Mesendoderm (in vitro differentiated cells): Measurements from ENCODE around the gene TMEM25.

Experiments used
- DNase-seq: peaks from one replicate; pipeline ENCODE4 v3.0.0; 2013
- H2AK5ac ChIP-seq: 2 replicates; pipeline ENCODE4 v1.6.1; 2013; ENCODE audit warnings: low read length, inconsistent platforms
- H2BK120ac ChIP-seq: 2 replicates; pipeline ENCODE4 v1.6.1; 2013; ENCODE audit warnings: low read depth, mild to moderate bottlenecking, low read length, moderate library complexity, mixed read lengths
- H2BK15ac ChIP-seq: replicated peaks from 2 replicates; pipeline ENCODE4 v1.6.1; 2013; ENCODE audit warnings: low read depth, mild to moderate bottlenecking, moderate library complexity
- H2BK5ac ChIP-seq: 2 replicates; pipeline ENCODE4 v1.6.1; 2013; ENCODE audit warnings: low read length, inconsistent platforms
- H3K18ac ChIP-seq: 2 replicates; pipeline ENCODE4 v1.6.1; 2013; ENCODE audit warnings: mild to moderate bottlenecking, low read length, mixed read lengths
- H3K23ac ChIP-seq: one replicate; pipeline ENCODE4 v1.6.1; 2013; ENCODE audit warnings: low read length
- H3K27ac ChIP-seq: 2 replicates; pipeline ENCODE4 v1.5.1; 2013; ENCODE audit warnings: low read depth, mild to moderate bottlenecking, inconsistent platforms, low read length, moderate library complexity
- H3K27me3 ChIP-seq: 2 replicates; pipeline ENCODE4 v1.6.1; 2013; ENCODE audit warnings: low read length, control low read depth, mild to moderate bottlenecking, inconsistent platforms; ENCODE audit not compliant: insufficient read depth, poor library complexity
- H3K36me3 ChIP-seq: 2 replicates; pipeline ENCODE4 v1.6.1; 2013; ENCODE audit warnings: low read length, inconsistent platforms; ENCODE audit not compliant: control insufficient read depth, insufficient read depth
- H3K4ac ChIP-seq: one replicate; pipeline ENCODE4 v1.6.1; 2013; ENCODE audit warnings: low read depth, mild to moderate bottlenecking, low read length, moderate library complexity
- H3K4me1 ChIP-seq: 2 replicates; pipeline ENCODE4 v1.6.1; 2013; ENCODE audit warnings: low read depth, low read length, inconsistent platforms; ENCODE audit not compliant: control insufficient read depth
- H3K4me2 ChIP-seq: 2 replicates; pipeline ENCODE4 v1.6.1; 2013; ENCODE audit warnings: low read length
- H3K4me3 ChIP-seq: 2 replicates; pipeline ENCODE4 v1.5.1; 2013; ENCODE audit warnings: mild to moderate bottlenecking, low read length
- H3K56ac ChIP-seq: one replicate; pipeline ENCODE4 v1.6.1; 2013; ENCODE audit warnings: low read length
- H3K79me1 ChIP-seq: 2 replicates; pipeline ENCODE4 v1.6.1; 2013; ENCODE audit warnings: low read length, inconsistent platforms
- H3K79me2 ChIP-seq: 2 replicates; pipeline ENCODE4 v1.6.1; 2013; ENCODE audit warnings: mild to moderate bottlenecking, low read length; ENCODE audit not compliant: control insufficient read depth, insufficient read depth
- H3K9ac ChIP-seq: 2 replicates; pipeline ENCODE4 v1.6.1; 2013; ENCODE audit warnings: low read length, inconsistent platforms
- H4K5ac ChIP-seq: one replicate; pipeline ENCODE4 v1.6.1; 2013; ENCODE audit warnings: low read length
- H4K8ac ChIP-seq: one replicate; pipeline ENCODE4 v1.6.1; 2013; ENCODE audit warnings: low read depth, mild to moderate bottlenecking, control low read depth, low read length, moderate library complexity
- WGBS: extraction: QIAGEN DNeasy Blood & Tissue Kit; methylation state at CpG from one replicate; pipeline ENCODE4 v1.1.7; 2013; ENCODE audit warnings: low lambda C conversion rate, missing lambda C conversion rate; ENCODE audit not compliant: insufficient coverage; ENCODE audit errors: extremely low coverage; 5-methylcytosine and 5-hydroxymethylcytosine counted together

The TMEM25 gene

GRCh38 chr11:118491041-118491440 lies 40.0 kb upstream of the TMEM25 start:
- DNase-seq, result no peak
- WGBS, result no CpG with 5 or more reads among the region's 4 CpGs
- no peak overlapping the region for H2BK120ac ChIP-seq
- no peak overlapping the region for H2AK5ac ChIP-seq
- H3K36me3 ChIP-seq, result peaks cover 9% of the 10 kb centered on the region
- no peak overlapping the region for H3K4me2 ChIP-seq
- no peak overlapping the region for H4K8ac ChIP-seq
- H3K27ac ChIP-seq, result no peak overlapping the region
- H3K56ac ChIP-seq, result no peak overlapping the region
- no peak overlapping the region for H3K4ac ChIP-seq
- no peak overlapping the region for H4K5ac ChIP-seq
- no peaks in the 10 kb centered on the region for H3K79me1 ChIP-seq
- no peak overlapping the region for H3K9ac ChIP-seq
- no peak overlapping the region for H3K4me3 ChIP-seq
- H3K27me3 ChIP-seq, result no peaks in the 10 kb centered on the region
- no peaks in the 10 kb centered on the region for H3K79me2 ChIP-seq
- H3K4me1 ChIP-seq, result no peaks in the 10 kb centered on the region
- no peak overlapping the region for H2BK15ac ChIP-seq
- H3K23ac ChIP-seq, result no peak overlapping the region
- no peak overlapping the region for H3K18ac ChIP-seq
- no peak overlapping the region for H2BK5ac ChIP-seq

GRCh38 chr11:118497831-118498230 lies 33.2 kb upstream of the TMEM25 start:
- H2AK5ac ChIP-seq, result no peak overlapping the region
- H2BK5ac ChIP-seq, result no peak overlapping the region
- no peak overlapping the region for H3K4me3 ChIP-seq
- H4K8ac ChIP-seq, result no peak overlapping the region
- no peak overlapping the region for H3K23ac ChIP-seq
- H3K27ac ChIP-seq, result no peak overlapping the region
- H2BK120ac ChIP-seq, result no peak overlapping the region
- no peaks in the 10 kb centered on the region for H3K27me3 ChIP-seq
- H3K36me3 ChIP-seq, result peaks cover 25% of the 10 kb centered on the region
- no peak overlapping the region for H2BK15ac ChIP-seq
- H3K56ac ChIP-seq, result no peak overlapping the region
- no peak overlapping the region for H3K18ac ChIP-seq
- no peak overlapping the region for H3K4ac ChIP-seq
- H3K79me1 ChIP-seq, result no peaks in the 10 kb centered on the region
- no peak overlapping the region for H3K4me2 ChIP-seq
- no peaks in the 10 kb centered on the region for H3K79me2 ChIP-seq
- no peaks in the 10 kb centered on the region for H3K4me1 ChIP-seq
- H3K9ac ChIP-seq, result no peak overlapping the region
- no CpG with 5 or more reads among the region's 4 CpGs for WGBS
- H4K5ac ChIP-seq, result no peak overlapping the region
- no peak for DNase-seq

DNA sequence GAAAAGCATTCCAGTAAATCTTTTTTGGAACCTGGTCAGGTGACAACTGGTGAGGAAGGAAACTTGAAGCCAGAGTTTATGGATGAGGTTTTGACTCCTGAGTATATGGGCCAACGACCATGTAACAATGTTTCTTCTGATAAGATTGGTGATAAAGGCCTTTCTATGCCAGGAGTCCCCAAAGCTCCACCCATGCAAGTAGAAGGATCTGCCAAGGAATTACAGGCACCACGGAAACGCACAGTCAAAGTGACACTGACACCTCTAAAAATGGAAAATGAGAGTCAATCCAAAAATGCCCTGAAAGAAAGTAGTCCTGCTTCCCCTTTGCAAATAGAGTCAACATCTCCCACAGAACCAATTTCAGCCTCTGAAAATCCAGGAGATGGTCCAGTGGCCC lies 27.8 kb upstream of the TMEM25 start:
- Histone ChIP-seq H3K56ac (no peak overlapping the region), H3K27ac (no peak overlapping the region), H3K4me3 (no peak overlapping the region), H3K4me1 (no peaks in the 10 kb centered on the region), H3K79me2 (no peaks in the 10 kb centered on the region), H2BK15ac (no peak overlapping the region), H3K23ac (no peak overlapping the region), H3K4ac (no peak overlapping the region), H2AK5ac (no peak overlapping the region), H3K79me1 (peaks cover 6% of the 10 kb centered on the region), H3K4me2 (no peak overlapping the region), H4K5ac (no peak overlapping the region), H3K27me3 (no peaks in the 10 kb centered on the region), H2BK120ac (no peak overlapping the region), H3K9ac (no peak overlapping the region), H4K8ac (no peak overlapping the region), H2BK5ac (no peak overlapping the region), H3K36me3 (peaks cover 37% of the 10 kb centered on the region), H3K18ac (no peak overlapping the region)
- no peak for DNase-seq
- no CpG with 5 or more reads among the region's 3 CpGs for WGBS

DNA sequence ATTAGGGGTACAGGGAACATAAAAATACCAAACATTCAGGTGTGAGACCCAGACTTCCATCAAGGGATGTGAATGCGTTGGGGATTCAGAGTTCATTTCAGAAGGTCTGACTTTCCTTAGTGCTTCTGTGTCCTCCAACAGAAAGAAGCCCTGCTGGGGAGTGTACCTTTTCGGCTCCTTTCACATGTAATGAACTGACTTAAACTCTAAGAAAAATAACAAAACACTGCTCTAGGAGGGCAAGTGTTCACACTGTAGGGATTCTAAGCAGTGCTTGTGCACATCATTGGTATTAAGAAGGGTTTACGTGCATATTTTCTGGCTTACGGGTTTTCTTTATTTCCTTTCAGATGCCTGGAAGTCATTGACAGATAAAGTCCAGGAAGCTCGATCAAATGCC lies 19.4 kb upstream of the TMEM25 start:
- no peak for DNase-seq
- Histone ChIP-seq H4K5ac (no peak overlapping the region), H2BK15ac (no peak overlapping the region), H3K9ac (no peak overlapping the region), H3K27me3 (no peaks in the 10 kb centered on the region), H3K4ac (no peak overlapping the region), H4K8ac (no peak overlapping the region), H2AK5ac (no peak overlapping the region), H2BK5ac (no peak overlapping the region), H3K18ac (no peak overlapping the region), H3K36me3 (peaks cover 14% of the 10 kb centered on the region), H3K27ac (no peak overlapping the region), H3K79me2 (no peaks in the 10 kb centered on the region), H2BK120ac (no peak overlapping the region), H3K23ac (no peak overlapping the region), H3K56ac (no peak overlapping the region), H3K4me3 (no peak overlapping the region), H3K4me1 (no peaks in the 10 kb centered on the region), H3K4me2 (no peak overlapping the region), H3K79me1 (no peaks in the 10 kb centered on the region)
- WGBS, result no CpG with 5 or more reads among the region's 5 CpGs

DNA sequence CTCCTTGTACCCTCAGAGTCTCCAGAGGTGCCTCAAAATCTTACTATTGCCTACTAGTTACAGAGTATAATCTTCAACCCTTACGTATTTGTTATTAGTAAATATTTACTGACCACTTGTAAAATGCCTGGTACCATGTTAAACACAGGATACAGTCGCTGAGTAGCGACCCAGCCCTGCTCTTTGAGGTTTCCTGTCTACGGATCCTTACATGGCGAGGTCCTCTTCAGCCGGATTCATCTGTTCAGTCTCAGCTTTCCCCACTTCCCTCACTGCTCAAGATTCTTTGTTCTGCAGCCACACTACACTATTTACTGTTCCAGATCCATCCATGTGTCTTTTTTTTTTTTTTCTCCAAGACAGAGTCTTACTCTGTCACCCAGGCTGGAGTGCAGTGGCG lies 16.9 kb upstream of the TMEM25 start:
- no peaks in the 10 kb centered on the region for H3K4me1 ChIP-seq
- no peaks in the 10 kb centered on the region for H3K79me2 ChIP-seq
- no peak overlapping the region for H4K8ac ChIP-seq
- no peak for DNase-seq
- H3K4ac ChIP-seq, result no peak overlapping the region
- no peak overlapping the region for H3K4me3 ChIP-seq
- no CpG with 5 or more reads among the region's 7 CpGs for WGBS
- no peak overlapping the region for H3K23ac ChIP-seq
- H3K56ac ChIP-seq, result no peak overlapping the region
- H3K9ac ChIP-seq, result no peak overlapping the region
- no peaks in the 10 kb centered on the region for H3K27me3 ChIP-seq
- H2BK15ac ChIP-seq, result no peak overlapping the region
- no peak overlapping the region for H2BK120ac ChIP-seq
- H3K79me1 ChIP-seq, result no peaks in the 10 kb centered on the region
- H3K27ac ChIP-seq, result no peak overlapping the region
- H3K4me2 ChIP-seq, result no peak overlapping the region
- no peak overlapping the region for H4K5ac ChIP-seq
- no peak overlapping the region for H2BK5ac ChIP-seq
- H2AK5ac ChIP-seq, result no peak overlapping the region
- peaks cover 13% of the 10 kb centered on the region for H3K36me3 ChIP-seq
- H3K18ac ChIP-seq, result no peak overlapping the region

DNA sequence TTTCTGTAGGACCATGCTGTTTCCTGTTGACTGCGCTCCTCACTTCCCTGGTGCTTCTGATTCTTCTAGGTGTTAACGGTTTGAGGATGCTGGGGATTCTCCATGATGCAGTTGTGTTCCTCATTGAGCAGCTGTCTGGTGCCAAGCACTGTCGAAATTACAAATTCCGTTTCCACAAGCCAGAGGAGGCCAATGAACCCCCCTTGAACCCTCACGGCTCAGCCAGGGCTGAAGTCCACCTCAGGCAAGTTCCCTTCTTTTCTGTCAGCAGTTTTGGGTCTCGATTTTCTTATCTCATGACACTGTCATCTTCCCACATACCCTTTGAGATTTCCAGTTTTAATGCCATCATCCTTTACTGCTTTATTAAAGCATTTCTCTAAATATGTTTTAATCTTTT lies 11.4 kb upstream of the TMEM25 start:
- Histone ChIP-seq H2AK5ac (no peak overlapping the region), H3K79me1 (no peaks in the 10 kb centered on the region), H3K9ac (no peak overlapping the region), H2BK5ac (no peak overlapping the region), H3K56ac (no peak overlapping the region), H3K4me2 (no peak overlapping the region), H2BK15ac (no peak overlapping the region), H2BK120ac (no peak overlapping the region), H3K23ac (no peak overlapping the region), H3K4me1 (no peaks in the 10 kb centered on the region), H4K8ac (no peak overlapping the region), H3K27me3 (no peaks in the 10 kb centered on the region), H3K4me3 (no peak overlapping the region), H3K27ac (no peak overlapping the region), H3K36me3 (peaks cover 17% of the 10 kb centered on the region), H3K79me2 (no peaks in the 10 kb centered on the region), H3K4ac (no peak overlapping the region), H3K18ac (no peak overlapping the region), H4K5ac (no peak overlapping the region)
- DNase-seq, result no peak
- no CpG with 5 or more reads among the region's 6 CpGs for WGBS
